Measurements from ENCODE around the gene SKP1.

SKP1 gene

GRCh38 chr5:134128648-134128995, 48.1 kb downstream of the SKP1 start:
- DNase-seq: no peak

GRCh38 chr5:134127988-134128647, 48.6 kb downstream of the SKP1 start:
- DNase-seq: no peak

- DNase-seq: no peak
Observed at GRCh38 chr5:134127376-134127861, 49.3 kb downstream of the SKP1 start.

GRCh38 chr5:134125039-134126015, 51.4 kb downstream of the SKP1 start:
- DNase-seq: no peak

GRCh38 chr5:134124289-134125038, 52.3 kb downstream of the SKP1 start:
- DNase-seq: no peak

GRCh38 chr5:134123360-134123759, 53.4 kb downstream of the SKP1 start:
- DNase-seq: no peak

GRCh38 chr5:134122530-134122929, 54.2 kb downstream of the SKP1 start:
- DNase-seq: no peak

GRCh38 chr5:134120386-134121138, 56.2 kb downstream of the SKP1 start:
- DNase-seq: no peak

GRCh38 chr5:134119720-134120119, 57.0 kb downstream of the SKP1 start:
- DNase-seq: no peak

GRCh38 chr5:134118212-134118835, 58.4 kb downstream of the SKP1 start:
- no peak for DNase-seq

GRCh38 chr5:134116789-134117761, 59.7 kb downstream of the SKP1 start:
- DNase-seq: no peak

- DNase-seq: no peak
Observed at GRCh38 chr5:134116286-134116685, 60.5 kb downstream of the SKP1 start.

- DNase-seq: no peak
Observed at GRCh38 chr5:134115806-134116175, 61.0 kb downstream of the SKP1 start.

- no peak for DNase-seq
Observed at GRCh38 chr5:134114886-134115805, 61.6 kb downstream of the SKP1 start.

- no peak for DNase-seq
Observed at GRCh38 chr5:134113902-134114875, 62.6 kb downstream of the SKP1 start, which contains the start of gene TCF7. TSS of gene TCF7 (plus strand) at chr5:134114681. CDS start at chr5:134114907, 226 bp downstream.

- DNase-seq: no peak
Observed at GRCh38 chr5:134113363-134113889, 63.3 kb downstream of the SKP1 start.

GRCh38 chr5:134112726-134113362, 63.9 kb downstream of the SKP1 start:
- DNase-seq: no peak

Data from NCI-H2081 treated with DMSO at 0.1 percent for 48 hours (cell line).